GM12873 (cell line): ENCODE data around the gene NARF.

Experiments used
- TF ChIP-seq, protein P1 (sequence below): IDR thresholded peaks from 2 replicates; pipeline ENCODE4 v1.5.1; 2012; ENCODE audit warnings: low read depth, mild to moderate bottlenecking, moderate library complexity, low read length, control low read depth; ENCODE audit not compliant: insufficient read depth; ENCODE audit errors: missing control alignments

Gene NARF

DNA sequence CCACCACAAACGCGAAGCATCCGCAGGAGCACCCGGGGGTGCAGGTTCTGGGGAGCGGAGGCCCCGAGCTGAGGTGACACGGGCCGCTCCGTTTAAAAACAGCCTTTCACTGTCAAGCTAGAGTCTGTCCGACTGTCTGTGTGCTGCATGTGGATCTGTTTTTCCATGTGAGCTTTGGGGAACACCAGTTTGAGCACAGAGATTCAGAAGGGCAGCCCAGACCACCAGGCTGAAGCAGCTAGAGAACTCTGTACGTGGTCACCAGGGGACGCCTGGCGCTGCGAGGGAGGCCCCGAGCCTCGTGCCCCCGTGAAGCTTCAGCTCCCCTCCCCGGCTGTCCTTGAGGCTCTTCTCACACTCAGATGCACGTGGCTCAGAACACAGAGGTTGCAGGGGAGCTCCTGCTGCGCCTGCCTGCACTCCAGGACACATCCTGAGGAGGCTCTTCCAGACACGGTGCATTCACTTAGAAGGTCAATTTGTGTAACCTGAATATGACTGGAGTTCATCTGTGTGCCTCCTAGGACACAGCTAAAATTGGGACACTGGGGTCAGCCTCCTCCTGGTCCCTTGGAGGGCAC is 45.3 kb downstream of the NARF start:
- TF ChIP-seq, protein P1, sequence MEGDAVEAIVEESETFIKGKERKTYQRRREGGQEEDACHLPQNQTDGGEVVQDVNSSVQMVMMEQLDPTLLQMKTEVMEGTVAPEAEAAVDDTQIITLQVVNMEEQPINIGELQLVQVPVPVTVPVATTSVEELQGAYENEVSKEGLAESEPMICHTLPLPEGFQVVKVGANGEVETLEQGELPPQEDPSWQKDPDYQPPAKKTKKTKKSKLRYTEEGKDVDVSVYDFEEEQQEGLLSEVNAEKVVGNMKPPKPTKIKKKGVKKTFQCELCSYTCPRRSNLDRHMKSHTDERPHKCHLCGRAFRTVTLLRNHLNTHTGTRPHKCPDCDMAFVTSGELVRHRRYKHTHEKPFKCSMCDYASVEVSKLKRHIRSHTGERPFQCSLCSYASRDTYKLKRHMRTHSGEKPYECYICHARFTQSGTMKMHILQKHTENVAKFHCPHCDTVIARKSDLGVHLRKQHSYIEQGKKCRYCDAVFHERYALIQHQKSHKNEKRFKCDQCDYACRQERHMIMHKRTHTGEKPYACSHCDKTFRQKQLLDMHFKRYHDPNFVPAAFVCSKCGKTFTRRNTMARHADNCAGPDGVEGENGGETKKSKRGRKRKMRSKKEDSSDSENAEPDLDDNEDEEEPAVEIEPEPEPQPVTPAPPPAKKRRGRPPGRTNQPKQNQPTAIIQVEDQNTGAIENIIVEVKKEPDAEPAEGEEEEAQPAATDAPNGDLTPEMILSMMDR: no peak

DNA sequence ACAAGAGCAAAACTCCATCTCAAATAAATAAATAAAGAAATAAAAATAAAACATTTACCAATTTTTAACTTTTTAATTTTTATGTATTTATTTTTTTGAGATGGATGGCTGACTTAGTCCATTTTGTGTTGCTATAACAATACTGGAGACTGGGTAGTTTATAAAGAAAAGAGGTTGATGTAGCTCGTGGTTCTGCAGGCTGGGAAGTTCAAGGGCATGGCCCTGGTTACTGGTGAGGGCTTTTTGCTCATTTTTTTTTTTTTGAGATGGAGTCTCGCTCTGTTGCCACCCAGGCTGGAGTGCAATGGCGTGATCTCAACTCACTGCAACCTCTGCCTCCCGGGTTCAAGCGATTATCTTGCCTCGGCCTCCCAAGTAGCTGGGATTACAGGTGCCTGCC is 46.8 kb downstream of the NARF start:
- TF ChIP-seq, protein P1: no peak

DNA sequence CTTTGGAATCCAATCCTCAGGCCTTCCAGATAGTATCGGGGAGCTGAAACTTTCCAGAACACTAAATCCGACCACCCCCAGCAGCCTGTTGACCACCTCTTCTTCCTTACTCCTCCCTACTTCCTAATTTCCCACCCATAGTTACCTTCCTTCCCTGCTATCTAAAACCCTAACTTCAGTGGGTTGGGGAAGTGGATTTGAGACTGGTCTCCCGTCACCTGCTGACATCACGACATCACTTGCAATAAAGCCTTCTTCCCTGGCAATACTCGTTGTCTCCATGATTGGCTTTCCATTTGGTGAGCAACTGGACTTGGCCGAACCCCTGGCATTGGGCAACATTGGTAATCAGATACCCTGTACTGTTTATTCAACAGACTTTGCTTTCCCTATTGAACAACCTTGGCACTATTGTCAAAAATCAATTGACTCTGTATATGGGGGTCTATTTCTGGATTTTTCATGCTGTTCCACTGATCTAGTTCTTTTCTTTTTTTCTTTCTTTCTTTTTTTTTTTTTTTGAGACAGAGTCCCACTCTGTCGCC is 49.2 kb downstream of the NARF start:
- TF ChIP-seq, protein P1: no peak

DNA sequence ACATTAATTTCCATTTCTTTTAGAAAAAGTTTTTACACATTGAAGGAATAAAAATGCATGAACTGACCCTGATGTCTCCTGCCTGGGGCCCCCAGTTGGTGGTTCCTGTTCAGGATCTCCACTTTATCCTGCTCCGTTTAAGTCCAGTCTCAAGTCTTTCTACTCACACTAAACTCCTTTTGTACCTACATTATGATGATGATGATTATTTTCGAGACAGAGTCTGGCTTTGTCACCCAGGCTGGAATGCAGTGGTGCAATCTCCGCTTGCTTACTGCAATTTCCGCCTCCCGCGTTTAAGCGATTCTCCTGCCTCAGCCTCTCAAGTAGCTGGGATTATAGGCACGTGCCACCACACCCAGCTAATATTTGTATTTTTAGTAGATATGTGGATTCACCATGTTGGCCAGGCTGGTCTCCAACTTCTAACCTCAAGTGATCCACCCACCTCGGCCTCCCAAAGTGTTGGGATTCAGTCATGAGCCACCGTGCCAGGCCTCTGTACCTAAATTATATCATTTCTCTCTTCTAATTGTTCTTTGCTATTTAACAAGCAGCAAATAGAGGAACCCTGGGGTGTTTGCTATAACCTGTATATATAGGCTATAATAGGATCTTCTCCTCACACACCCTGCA is 58.8 kb downstream of the NARF start:
- TF ChIP-seq, protein P1: no peak

DNA sequence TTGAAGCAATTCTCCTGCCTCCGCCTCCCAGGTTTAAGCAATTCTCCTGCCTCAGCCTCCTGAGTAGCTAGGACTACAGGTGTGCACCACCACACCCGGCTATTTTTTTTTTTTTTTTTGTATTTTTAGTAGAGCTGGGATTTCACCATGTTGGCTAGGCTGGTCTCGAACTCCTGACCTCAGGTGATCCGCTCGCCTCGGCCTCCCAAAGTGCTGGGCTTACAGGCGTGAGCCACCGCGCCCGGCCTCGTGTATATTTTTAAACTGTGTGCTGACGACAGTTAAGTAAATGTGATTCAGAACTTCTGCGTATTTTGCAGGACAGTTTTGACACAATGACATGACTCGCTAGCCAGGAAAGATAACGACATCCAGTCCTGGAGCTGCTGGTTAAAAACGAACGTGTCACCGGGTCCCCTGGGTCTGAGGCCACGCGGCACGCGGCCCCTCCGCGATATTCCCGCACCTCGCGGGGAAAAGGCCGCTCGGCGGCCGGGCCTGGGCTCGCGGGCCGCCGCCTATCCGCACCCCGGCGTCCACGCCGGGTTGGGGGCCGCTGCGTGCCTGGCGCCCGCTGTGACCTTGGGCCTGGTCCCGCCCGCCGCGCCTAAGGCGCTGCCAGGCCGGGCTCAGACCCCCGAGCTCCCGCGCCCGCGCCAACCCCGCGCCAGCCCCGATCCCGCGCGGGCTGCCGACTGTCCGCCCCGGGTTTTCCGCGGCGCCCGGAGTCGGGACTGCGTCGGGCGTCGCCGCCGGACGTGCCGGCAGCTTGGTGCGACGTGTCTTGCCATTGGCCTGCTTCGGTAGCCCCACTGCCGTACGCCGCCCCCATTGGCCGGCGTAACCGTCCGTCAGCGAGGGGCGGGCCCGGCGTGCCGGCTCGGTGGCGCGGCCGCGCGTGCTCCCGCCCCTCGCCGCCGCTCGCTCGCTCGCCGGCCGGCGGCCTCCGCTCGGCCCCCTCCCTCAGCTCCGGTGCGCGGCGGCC is 60.6 kb downstream of the NARF start, which contains the start of gene FOXK2:
Gene FOXK2 (plus strand): TSS at position 907 of the 985 bp plus-strand sequence. CDS start 157 bp downstream, outside the sequence.
- TF ChIP-seq, protein P1: no peak

DNA sequence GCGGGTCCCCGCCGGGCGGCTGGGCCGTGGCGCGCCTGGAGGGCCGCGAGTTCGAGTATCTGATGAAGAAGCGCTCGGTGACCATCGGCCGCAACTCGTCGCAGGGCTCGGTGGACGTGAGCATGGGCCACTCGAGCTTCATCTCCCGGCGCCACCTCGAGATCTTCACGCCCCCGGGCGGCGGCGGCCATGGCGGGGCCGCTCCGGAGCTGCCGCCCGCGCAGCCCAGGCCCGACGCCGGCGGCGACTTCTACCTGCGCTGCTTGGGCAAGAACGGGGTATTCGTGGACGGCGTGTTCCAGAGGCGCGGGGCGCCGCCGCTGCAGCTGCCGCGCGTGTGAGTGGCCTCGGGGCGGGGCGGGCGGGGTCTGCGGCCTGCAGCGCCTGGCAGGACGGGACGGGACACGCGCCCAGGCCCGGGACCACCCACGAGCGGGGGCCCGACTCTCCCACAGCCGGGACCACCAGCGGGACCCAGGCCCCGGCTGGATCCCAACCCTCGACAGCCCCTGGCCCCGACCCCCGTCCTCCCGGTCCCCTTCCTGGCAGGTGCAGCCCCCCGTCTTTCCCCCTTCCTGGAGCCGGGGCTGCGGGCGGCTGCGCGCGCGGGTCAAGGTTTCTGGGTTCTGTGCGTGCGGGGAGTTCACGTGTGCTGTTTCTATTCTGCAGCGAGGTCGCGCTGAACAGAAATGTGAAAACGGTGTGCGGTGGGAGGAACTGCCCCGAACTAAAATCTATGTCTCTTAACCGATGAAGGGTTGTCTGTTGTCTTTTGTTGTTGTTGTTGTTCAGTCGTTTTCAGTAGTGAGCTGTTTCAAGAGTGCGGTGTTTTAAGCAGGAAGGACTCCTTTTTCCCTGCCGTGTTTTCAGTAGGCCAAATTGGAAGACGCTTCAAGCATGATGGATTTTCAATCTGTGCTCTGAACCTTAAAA is 61.7 kb downstream of the NARF start:
- TF ChIP-seq, protein P1: no peak
